ENCODE results near the gene RALA.

- TF ChIP-seq CTCF (IDR thresholded peaks at IDR 0.05) (no peak), POLR2A (IDR thresholded peaks at IDR 0.05) (no peak)
These were observed 48.6 kb upstream of the RALA start for GRCh38 chr7:39574673-39575349.
